ENCODE measurements around the gene SERTAD4.
"Not testable (repeated sequence)": the region's sequence is repeated elsewhere in the genome, so short reads cannot be mapped to it uniquely, and the experiment has no call there.

SERTAD4 gene

DNA sequence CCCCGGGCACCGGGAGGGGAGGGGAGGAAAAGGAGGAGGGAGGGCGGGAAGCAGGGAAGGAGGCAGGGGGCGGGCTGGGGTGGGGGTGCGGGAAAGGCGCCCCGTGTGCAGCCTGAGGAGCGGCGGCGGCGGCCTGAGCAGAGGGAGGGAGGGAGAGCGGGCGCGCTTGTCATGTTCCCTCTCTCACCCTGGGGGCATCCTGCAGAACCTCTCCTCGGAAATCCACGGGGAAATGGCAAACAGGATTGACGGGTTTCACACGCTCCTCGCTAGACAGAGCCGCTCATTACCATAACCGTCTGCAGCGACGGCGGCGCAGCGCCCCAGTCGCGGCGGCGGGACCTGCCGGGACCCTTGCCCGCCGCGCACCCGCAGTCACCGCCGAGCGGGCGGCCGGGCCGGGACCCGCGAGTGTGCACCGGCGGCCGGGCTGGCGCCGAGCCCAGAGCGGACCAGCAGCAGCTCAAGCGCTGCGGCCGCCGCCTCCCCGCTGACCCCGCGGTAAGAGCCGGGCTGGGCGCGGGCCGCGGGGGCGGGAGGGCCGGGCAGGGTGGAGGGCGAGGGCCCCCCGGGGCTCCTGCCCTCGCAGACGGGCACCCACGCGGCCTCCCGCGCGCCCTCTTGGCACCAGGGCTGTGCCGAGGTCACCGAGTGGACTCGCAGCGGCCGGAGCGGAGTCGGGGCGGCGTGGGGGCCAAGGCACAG is at the start of gene SERTAD4:
TSS of gene SERTAD4 (plus strand) at position 286 of the 705 bp plus-strand sequence. CDS start 5,165 bp downstream, outside the sequence.
- no peak for DNase-seq

DNA sequence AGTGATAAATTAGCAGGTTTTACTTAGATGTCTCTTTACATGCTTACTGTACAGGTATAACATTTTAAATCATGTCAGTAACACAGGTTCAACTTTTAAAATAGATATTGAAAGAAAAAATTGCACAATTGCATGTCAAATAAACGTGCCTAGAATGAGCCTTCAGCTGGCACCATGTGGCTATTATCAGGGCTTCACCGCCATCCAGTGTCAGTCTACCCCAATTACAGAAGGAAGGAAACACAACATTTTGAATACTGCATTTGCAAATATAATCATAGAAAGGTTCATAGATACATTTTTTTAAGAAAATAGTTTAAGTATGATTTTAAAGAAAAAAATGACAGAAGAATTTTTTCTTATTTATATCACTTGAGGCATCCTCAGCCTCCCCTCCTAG is 47.5 kb upstream of the SERTAD4 start:
- no peak for DNase-seq

DNA sequence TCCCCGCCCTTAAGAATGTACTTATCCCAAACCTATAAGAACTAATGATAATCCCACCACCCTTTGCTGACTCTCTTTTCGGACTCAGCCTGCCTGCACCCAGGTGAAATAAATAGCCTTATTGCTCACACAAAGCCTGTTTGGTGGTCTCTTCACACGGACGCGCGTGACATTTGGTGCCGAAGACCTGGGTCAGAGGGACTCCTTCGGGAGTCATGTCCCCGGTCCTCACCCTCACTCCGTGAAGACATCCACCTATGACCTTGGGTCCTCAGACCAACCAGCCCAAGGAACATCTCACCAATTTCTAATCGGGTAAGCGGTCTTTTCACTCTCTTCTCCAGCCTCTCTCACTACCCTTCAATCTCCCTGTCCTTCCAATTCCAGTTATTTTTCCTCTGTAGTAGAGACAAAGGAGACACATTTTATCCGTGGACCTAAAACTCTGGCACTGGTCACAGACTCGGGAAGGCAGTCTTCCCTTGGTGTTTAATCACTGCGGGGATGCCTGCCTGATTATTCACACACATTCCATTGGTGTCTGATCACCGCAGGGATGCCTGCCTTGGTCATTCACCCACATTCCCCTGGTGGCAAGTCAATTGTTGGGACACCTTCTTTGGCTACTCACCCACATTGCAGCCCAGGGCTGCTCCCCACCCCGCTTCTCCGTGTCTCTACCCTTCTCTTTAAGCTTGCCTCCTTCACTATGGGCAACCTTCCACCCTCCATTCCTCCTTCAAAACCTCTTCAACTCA is 44.6 kb upstream of the SERTAD4 start:
- not testable (repeated sequence) for DNase-seq

DNA sequence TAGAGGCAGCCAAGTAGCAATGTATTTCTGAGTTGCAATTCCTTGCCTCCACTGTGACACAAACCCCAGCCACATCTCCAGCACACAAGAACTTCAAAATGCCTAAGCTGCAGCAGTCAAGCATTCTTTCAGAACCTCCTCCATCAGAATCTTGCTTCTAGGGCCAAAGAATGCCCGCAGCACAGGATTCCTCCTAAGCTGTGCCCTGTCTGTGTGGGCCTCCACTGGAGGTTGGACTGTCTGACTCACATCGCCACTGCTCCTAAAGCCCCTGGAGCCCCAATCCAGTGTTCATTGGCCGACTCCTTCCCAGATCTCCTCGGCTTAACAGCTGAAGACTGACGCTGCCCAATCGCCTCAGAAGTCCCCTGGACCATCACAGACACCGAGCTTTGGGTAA is 43.2 kb upstream of the SERTAD4 start:
- DNase-seq: no peak

DNA sequence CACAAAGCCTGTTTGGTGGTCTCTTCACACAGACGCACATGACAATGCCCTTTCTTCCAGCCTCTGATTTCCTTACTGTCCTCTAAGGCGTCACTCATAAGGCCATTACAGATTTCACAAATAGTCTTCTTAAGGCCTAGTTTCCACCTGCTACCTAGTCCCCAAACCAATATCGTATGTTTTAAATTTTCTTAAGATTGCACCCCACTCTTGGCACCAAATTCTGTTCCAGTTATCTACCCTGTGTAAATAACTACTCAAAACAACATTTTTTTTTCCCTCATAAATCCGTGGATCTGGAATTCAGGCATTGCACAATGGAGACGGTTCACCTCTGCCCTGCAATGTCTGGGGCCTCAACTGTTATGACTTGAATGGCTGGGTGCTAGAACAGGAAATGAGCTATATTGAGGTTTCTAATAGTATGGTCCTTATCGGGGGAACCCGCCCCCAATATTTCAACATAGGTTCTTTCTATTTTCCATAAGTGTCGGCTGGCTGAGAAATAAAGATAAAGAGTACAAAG is 36.9 kb upstream of the SERTAD4 start:
- no peak for DNase-seq

DNA sequence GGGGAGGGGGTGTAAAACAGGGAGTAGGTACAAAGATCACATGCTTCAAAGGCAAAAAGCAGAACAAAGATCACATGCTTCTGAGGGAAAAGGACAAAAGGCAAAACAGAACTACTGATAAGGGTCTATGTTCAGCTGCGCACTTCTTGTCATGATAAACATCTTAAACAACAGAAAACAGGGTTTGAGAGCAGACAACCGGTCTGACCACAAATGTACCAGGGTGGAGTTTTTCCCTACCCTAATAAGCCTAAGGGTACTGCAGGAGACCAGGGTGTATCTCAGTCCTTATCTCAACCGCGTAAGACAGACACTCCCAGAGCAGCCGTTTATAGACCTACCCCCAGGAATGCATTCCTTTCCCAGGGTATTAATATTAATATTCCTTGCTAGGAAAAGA is 36.3 kb upstream of the SERTAD4 start:
- not testable (repeated sequence) for DNase-seq

DNA sequence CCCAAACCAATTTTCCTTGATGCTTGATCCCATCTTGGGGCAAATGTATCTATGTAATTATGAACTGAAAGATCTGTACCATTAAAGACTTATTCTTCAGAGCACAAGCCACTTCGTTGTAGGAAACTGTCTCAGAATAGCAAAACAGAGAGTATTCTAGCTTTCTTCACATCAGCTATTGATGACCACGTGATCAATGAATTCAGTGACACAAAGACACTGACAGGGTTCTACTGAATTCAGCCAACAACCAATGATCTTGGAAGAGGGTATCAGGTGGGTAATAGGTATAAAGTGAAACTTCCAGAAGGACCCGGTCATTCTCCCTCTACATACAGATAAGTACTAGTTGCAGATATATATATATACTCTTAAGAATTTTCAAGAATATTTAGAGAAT is 33.8 kb upstream of the SERTAD4 start:
- DNase-seq: no peak

DNA sequence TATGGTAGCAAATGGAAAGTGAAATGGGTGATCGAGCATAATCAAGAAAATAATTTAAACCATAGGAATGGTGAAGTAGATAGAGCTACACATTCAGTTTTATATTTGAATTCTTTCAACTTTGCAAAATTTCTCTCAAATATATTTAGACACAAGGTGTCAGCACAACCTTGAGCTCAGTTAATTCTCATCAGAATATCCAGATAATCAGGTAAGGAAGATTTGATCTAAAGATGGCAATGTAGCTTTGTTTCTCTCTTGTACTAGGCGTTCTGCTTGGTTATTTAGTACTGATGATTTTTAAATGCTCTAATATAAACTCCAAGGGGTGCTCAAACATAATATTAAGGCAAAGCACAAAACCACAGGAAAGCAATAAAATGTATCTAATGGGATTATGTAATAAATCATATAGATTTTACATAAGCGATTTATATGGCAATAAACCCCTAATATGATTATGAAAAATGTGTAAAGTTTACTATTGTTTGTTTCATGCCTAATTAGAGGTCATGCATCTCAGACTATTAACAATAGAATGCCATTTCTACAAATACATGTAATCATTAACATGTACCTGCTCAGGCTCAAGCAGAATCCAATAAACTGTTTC is 32.4 kb upstream of the SERTAD4 start:
- no peak for DNase-seq

DNA sequence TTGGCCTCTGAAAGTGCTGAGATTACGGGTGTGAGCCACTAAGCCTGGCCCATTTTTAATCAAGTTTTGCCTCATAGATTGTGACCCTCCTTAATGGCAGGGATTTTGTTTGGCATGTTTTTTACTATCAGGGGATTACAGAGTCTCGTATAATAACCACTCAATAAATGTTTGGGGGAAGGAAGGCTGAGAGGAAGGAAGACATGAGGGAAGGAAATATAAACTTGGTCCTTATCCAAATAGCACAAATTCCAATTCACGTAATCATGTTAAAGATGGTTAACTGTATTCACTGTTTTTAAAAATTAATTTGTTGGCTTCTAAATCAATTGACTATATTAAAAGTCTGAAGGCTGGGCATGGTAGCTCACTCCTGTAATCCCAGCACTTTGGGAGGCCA is 30.9 kb upstream of the SERTAD4 start:
- no peak for DNase-seq

DNA sequence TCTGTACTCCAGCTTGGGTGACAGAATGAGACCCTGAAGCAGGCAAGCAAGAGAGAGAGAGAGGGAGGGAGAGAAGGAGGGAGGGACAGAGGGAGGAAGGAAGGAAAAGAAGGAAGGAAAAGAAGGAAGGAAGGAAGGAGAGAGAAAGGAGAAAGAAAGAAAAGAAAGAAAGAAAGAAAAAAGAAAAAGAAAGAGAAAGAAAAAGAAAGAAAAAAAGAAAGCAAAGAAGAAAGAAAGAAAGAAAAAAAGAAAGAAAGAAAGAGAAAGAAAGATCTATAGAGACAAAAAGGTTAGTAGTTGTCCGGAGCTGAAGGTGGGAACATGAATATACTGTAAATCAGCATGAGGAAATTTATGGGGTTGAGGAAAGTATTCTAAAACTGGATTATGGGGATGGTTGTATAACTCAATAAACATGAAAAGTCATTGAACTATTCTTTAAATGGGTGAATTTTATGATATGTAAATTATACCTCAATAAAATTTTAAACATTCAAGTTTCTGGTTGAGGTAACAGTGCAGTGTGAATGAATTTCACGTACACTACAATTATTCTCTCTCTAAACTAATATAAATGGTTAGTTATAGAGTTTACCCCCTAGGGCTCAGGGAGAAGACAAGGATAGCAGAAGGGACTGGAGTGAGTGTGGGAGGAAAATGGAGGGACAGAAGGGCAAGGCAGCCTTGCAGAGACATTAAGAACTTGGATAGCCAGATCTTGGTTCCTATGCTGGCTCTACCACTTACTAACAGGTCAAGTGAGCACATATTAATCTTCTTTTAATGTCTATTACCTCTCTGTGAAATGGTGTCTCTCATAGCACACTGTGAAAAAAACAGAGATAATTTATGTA is 24.8 kb upstream of the SERTAD4 start:
- DNase-seq: no peak

DNA sequence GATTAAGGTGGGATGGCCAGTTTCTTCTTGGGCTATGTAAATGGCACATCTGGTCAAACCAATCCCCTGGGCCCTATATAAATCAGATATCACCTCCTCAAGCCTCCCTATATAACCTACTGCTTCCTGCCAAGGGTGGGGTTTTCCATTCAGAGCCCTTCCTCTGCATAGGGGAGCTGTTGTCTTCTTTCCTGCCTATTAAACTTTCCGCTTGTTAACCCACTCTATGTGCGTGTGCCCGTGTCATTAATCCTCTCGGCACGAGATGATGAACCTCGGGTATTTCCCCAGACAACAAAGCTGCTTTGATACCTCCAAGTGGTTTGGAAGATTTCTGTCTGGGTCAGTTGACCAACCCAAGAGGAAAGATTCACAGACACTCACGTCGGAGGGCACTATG is 19.3 kb upstream of the SERTAD4 start:
- DNase-seq: no peak

DNA sequence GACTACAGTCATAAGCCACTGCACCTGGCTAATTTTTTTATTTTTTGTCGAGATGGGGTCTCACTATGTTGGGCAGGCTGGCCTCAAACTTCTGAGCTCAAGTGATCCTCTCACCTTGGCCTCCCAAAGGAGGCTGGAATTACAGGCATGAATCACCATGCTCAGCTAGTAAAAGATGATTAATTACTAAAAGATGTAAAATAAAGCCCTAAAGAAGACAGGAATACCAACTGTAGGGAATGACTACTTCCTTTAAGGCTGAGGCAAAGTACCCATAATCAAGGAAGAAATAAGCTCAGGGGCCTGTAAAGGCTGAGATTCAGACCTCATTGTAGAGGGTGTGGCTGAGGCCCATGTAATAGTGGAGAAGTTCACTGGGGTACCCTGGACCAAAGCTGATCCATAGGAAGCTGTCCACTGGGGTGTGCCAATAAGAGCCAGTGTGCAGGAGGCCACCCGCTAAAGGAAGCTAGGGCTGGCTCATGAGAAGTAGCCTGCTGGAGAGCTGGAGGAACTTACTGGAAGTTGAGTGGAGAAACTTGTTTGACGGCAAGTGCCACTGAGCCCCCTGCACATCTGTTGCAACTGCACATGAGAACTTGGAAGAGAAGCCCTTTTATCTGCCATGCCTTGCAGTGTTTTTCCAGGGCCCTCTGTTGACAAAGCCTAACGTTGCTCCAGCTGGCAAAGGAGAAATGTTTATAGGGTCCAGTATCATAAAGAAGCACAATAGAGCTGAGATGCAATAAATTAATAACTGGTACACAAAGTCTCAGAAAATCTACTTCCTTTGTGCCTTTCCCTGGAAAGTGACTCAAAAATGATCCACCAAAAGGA is 17.8 kb upstream of the SERTAD4 start:
- no peak for DNase-seq

DNA sequence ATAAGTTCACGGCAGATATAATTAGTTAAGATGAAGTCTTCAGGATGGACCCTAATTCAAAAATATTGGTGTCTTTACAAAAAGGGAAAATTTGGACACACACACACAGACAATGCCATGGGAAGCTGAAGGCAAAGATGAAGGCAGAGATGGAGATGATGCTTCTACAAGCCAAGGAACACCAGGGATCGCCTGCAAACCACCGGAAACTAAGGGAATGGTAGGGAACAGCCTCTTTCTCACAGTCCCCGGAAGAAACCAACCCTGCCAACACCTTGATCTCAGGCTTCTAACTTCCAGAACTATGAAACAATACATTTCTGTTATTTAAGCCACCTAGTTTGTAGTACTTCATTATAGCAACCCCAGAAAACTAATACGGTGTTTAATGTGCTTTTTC is 15.1 kb upstream of the SERTAD4 start:
- DNase-seq: no peak

DNA sequence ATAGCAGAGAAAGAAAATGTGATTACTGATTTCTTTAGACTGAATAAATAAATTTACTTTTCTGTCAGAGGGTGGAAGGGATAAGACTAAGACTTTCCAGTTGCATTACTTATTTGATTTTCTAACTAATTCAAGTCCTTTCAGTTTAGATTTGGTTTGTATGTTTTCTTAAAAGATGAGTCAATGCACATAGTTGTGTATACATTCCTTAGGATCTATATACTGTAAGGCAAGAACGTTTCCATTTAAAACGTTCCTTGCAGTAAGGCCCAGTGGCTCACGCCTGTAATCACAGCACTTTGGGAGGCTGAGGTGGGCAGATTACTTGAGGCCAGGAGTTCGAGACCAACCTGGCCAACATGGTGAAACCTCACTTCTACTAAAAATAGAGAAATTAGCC is 14.5 kb upstream of the SERTAD4 start:
- no peak for DNase-seq

DNA sequence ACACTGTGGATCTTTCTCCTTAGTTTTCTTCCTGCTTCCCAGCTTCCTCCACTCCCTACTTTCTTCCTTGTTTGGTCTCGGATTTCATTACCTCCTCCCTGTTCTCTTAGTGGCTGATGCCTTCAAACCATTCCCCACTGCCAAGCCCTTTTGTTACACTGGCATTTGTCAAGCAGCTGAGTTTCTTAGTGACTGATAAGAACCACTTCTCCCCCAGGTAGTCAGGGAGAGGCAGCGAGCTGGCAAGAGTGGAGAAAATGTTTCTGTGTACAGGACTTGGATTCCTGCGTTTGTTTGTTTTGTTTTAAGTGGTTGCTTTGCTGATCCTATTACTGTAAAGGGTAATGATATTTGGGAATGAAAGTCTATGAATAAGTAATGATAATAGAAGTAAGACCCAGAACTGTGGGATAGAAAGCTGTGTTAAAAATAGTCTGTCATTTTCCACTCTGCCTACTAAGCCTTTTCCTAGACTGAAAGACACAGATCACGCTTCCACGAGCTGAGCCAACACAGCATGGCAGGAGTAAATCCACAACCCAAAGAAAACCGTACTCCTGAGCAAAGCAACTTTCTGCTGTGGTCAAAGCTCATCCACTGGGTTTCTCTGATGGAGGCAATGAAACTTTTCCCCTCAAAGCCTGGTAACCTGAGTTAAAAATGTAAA is 10.1 kb upstream of the SERTAD4 start:
- no peak for DNase-seq

DNA sequence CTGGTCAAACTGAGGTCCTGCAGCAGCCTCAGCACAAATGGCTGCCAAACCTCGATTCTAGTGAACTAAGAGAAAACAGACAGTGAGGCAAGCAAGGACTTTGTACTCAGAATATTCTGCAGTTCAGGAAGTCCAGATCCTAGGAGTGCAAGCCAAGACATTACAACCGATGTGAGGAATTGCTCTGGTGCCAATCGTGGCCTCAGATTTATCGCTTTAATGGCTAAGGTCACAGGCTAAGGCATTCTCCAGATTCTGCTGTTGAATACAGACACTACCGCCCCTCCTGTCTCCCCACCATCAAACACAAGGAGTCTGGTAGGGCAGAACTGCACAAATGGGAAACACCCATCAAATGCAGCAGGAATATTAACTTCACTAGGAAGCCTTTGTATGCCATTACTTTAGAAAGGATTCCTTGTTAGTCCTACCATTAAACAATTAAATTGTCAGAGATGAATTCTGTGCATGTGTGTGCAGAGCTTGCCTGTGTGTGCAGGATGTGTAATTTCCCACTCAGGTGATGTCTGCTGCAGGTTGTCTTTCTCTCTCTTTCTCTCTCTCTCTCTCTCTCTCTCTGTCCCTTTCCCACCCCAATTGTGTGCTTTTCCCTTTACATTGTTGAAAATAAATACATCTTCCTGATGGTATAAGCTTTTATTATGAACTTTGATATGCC is 9.2 kb upstream of the SERTAD4 start:
- no peak for DNase-seq

DNA sequence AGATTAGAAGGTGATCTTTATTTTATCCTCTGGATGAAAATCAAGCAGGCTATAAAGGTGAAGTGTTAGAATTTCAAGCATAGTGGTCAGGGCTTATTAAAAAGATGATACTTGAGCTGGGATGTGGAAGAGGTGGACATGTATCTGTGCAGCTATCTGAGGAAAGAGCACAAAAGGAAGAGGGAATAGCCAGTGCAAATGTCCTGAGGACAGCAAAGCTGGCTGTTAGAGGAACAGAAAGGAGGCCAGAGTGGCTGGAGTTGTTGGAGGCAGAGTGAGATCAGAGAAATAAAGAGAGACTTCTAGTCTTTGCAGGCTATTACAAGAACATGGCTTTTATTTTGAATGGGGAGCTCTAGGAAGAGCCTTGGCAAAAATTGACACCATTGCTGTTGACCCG is 4.4 kb upstream of the SERTAD4 start:
- no peak for DNase-seq

DNA sequence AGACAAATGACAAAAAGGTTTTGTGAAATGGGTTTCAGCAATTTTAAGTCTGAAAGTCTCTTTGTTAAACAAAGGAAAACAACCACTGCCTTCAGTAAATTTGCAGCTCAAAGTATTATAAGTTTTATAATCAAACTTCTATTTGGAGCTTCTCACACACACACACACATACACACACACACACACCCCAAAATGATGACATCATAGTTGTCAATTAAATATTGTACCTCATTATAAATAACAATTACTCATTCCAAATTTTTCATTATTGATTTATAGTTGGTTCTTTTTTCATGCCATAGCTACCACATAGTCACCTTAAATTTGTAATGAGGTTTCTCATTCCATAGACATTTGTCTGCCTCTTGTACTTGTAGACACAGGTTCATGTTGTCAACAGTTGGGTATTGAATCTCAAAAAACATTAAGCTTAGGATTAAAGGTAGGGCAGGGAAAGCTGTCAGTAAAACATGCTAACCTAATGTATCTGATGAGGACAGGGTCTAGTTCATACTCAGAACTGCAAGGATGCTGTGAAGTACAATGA is 2.4 kb upstream of the SERTAD4 start:
- no peak for DNase-seq

DNA sequence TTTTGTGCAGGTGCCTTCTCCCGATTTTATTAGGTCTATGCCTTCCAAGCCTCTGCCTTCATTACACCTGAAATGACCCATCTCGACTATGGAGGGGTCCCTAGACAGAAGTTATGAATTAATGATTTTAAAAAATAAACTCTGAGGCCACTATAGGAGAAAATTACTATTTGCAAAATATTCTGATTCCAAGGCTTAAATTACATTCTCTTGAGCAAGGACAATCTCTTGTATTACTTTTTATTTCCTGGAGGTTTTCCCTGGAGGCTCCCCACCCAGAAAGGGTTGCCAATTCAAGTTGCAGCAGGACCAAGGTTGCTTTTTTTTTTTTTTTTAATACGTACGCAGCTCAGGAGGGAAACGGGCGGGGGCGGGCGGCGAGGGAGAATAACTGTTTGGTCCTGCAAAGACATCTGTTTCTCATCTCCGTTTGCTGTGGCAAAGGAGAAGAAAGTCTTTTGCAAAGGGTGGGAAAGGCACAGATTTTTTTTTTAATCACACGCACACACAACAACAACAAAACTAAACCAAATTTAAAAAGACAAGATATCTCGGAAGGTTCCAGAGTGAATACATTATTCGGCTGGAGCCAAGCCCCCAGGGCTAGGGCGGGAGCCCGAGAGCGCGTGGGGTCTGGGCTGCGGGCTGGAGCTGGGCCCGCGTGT is 618 bp upstream of the SERTAD4 start:
- no peak for DNase-seq

DNA sequence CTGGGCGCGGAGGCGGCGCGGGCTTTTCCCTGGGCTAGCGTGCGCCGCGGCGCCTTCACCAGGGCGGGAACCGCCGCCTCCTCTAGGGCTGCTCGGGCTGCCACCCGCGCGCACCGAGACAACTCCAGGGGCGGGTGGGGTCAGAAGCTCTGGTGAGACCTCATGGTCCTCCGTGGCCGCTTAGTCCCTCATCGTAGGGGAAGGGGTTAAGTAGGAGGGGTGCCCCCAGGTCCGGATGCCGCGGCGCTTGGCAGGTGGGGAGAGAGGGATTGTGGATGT is 559 bp downstream of the SERTAD4 start:
- DNase-seq: no peak

All from activated CD8-positive, alpha-beta memory T cell treated with anti-CD3 and anti-CD28 coated beads for 24 hours (primary cell).